Vagina (tissue), 2 donors: Measurements from ENCODE around the gene STK26.

Experiments used
- CTCF ChIP-seq, 3 experiments: fragments of 450-650 bp in 2 of 3; fragments of 200-600 bp in 1 of 3; sonication (generic) in 1 of 3; IDR thresholded peaks; one replicate each; pipeline ENCODE4 v1.5.1; 2017 to 2019; ENCODE audit warnings: antibody characterized with exemption in 3 of 3, mild to moderate bottlenecking in 2 of 3, moderate library complexity in 2 of 3
- POLR2A ChIP-seq, 2 donors: fragments of 450-650 bp; IDR thresholded peaks; one replicate each; pipeline ENCODE4 v1.6.1; 2017; ENCODE audit warnings: antibody characterized with exemption in 2 of 2, mild to moderate bottlenecking in 2 of 2, moderate library complexity in 2 of 2

GRCh38 chrX:132090403-132091159 is 67.5 kb downstream of the STK26 start:
- TF ChIP-seq POLR2A (IDR thresholded peaks at IDR 0.05) (no peak), CTCF (IDR thresholded peaks at IDR 0.05) (no peak)
